ENCODE results near the gene BDH1.
"Not testable (repeated sequence)": the region's sequence is repeated elsewhere in the genome, so short reads cannot be mapped to it uniquely, and the experiment has no call there.

The BDH1 gene

DNA sequence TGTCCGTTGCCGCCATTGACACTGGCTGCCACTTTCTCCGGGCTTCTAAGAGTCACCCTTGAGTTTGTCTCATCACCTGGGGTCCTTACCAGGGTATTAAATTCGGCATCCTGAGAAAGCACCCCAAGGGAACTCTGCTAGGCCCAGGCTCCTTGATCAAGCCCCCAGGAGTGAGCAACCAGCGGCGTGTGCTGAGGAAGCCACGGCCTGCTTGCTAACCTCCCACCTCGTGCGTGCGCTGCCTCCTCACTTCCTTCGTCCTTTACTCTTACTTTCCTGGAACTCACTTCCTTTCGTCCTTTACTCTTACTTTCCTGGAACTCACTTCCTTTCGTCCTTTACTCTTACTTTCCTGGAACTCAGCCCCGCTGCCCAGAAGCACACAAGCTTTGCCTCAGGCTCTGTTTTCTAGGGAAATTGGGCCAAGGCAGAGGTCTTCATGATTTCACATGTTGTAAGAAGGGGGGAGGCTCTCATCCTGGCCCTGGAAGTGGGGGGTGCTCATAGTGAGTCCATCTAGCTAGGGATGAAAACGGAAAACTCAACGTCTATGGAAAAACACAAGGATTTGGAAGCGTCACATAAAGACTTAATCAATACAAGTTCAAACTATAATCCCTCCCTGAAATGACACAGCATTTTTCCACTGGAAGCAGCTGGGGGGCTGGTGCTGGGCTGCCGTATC lies 36.7 kb upstream of the BDH1 start:
- Histone ChIP-seq H3K79me2 (ENCODE audit: insufficient read depth, low read length) (no peaks in the 10 kb centered on the region), H3K4me3 (ENCODE audit: low read depth in 1 of 2, low read length in 2 of 2) (no peak overlapping the region), H4K20me1 (ENCODE audit: insufficient read depth, low read length) (no peaks in the 10 kb centered on the region), H3K27me3 (ENCODE audit: insufficient read depth, low read length, poor library complexity) (no peaks in the 10 kb centered on the region), H3K9me3 (ENCODE audit: insufficient read depth, low read length, severe bottlenecking) (no peaks in the 10 kb centered on the region), H3K4me1 (ENCODE audit: insufficient read depth, low read length) (peaks cover 12% of the 10 kb centered on the region), H3K36me3 (ENCODE audit: insufficient read depth, low read length) (no peaks in the 10 kb centered on the region), H3K27ac (ENCODE audit: low read length) (peak overlapping the region; percentile 54; the same call in 1 of the 2 replicates), H2AFZ (ENCODE audit: low read depth, low read length) (peak overlapping the region; percentile 59), H3K4me2 (ENCODE audit: insufficient read depth, low read length) (no peak overlapping the region), H3K9ac (ENCODE audit: low read depth, low read length) (no peak overlapping the region)
- ATAC-seq (ENCODE audit: insufficient read depth, low read depth) (peak; percentile 85), DNase-seq (peak; percentile 68)
- TF ChIP-seq, protein P1, sequence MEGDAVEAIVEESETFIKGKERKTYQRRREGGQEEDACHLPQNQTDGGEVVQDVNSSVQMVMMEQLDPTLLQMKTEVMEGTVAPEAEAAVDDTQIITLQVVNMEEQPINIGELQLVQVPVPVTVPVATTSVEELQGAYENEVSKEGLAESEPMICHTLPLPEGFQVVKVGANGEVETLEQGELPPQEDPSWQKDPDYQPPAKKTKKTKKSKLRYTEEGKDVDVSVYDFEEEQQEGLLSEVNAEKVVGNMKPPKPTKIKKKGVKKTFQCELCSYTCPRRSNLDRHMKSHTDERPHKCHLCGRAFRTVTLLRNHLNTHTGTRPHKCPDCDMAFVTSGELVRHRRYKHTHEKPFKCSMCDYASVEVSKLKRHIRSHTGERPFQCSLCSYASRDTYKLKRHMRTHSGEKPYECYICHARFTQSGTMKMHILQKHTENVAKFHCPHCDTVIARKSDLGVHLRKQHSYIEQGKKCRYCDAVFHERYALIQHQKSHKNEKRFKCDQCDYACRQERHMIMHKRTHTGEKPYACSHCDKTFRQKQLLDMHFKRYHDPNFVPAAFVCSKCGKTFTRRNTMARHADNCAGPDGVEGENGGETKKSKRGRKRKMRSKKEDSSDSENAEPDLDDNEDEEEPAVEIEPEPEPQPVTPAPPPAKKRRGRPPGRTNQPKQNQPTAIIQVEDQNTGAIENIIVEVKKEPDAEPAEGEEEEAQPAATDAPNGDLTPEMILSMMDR (IDR thresholded peaks at IDR 0.05; ENCODE audit: borderline replicate concordance, extremely low read depth, low read length, poor library complexity, severe bottlenecking) = no peak
- TF ChIP-seq EZH2 (IDR thresholded peaks at IDR 0.05; ENCODE audit: borderline replicate concordance, low read depth, low read length, severe bottlenecking) = no peak

DNA sequence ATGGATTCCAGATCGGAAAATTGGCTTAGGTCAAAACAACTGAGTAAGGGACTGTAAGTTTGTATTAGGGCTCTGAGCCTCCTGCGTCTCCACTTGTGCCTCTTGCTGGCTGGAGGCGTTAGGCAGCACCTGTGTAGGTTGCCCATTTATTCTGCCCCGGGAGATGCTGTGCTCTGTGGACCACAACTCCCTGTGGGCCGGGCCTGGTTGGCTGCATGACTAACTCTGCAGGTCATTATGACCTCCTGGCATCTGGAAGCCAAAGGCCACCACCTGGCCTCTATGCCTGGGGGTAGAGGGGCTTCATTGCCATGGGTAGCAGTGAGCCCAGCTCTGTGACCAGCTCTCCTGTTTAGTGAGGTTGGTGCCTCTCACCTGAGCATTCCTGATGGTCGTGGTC lies 36.0 kb upstream of the BDH1 start:
- no peak for TF ChIP-seq EZH2 (IDR thresholded peaks at IDR 0.05; ENCODE audit: borderline replicate concordance, low read depth, low read length, severe bottlenecking)
- 0 out of 3 replicates have a peak, but pooled peaks have one; percentile 5 for ATAC-seq (ENCODE audit: insufficient read depth, low read depth)
- no peak overlapping the region for H3K9ac ChIP-seq (ENCODE audit: low read depth, low read length)
- no peaks in the 10 kb centered on the region for H3K36me3 ChIP-seq (ENCODE audit: insufficient read depth, low read length)
- no peaks in the 10 kb centered on the region for H3K79me2 ChIP-seq (ENCODE audit: insufficient read depth, low read length)
- no peak overlapping the region for H2AFZ ChIP-seq (ENCODE audit: low read depth, low read length)
- no peaks in the 10 kb centered on the region for H3K27me3 ChIP-seq (ENCODE audit: insufficient read depth, low read length, poor library complexity)
- peaks cover 12% of the 10 kb centered on the region for H3K4me1 ChIP-seq (ENCODE audit: insufficient read depth, low read length)
- no peak overlapping the region for H3K4me2 ChIP-seq (ENCODE audit: insufficient read depth, low read length)
- H3K9me3 ChIP-seq (ENCODE audit: insufficient read depth, low read length, severe bottlenecking) = no peaks in the 10 kb centered on the region
- DNase-seq = no peak
- H3K4me3 ChIP-seq (ENCODE audit: low read depth in 1 of 2, low read length in 2 of 2) = no peak overlapping the region
- H4K20me1 ChIP-seq (ENCODE audit: insufficient read depth, low read length) = no peaks in the 10 kb centered on the region
- H3K27ac ChIP-seq (ENCODE audit: low read length) = no peak overlapping the region

- no peak for ATAC-seq (ENCODE audit: insufficient read depth, low read depth)
- no peak for DNase-seq
- no peaks in the 10 kb centered on the region for H3K79me2 ChIP-seq (ENCODE audit: insufficient read depth, low read length)
- H3K9ac ChIP-seq (ENCODE audit: low read depth, low read length) = no peak overlapping the region
- H3K36me3 ChIP-seq (ENCODE audit: insufficient read depth, low read length) = no peaks in the 10 kb centered on the region
- H3K9me3 ChIP-seq (ENCODE audit: insufficient read depth, low read length, severe bottlenecking) = no peaks in the 10 kb centered on the region
- H3K27me3 ChIP-seq (ENCODE audit: insufficient read depth, low read length, poor library complexity) = no peaks in the 10 kb centered on the region
- no peaks in the 10 kb centered on the region for H4K20me1 ChIP-seq (ENCODE audit: insufficient read depth, low read length)
- H3K4me3 ChIP-seq (ENCODE audit: low read depth in 1 of 2, low read length in 2 of 2) = no peak overlapping the region
- TF ChIP-seq, protein P1 (IDR thresholded peaks at IDR 0.05; ENCODE audit: borderline replicate concordance, extremely low read depth, low read length, poor library complexity, severe bottlenecking) = no peak
- TF ChIP-seq EZH2 (IDR thresholded peaks at IDR 0.05; ENCODE audit: borderline replicate concordance, low read depth, low read length, severe bottlenecking) = no peak
- no peak overlapping the region for H3K27ac ChIP-seq (ENCODE audit: low read length)
- peaks cover 12% of the 10 kb centered on the region for H3K4me1 ChIP-seq (ENCODE audit: insufficient read depth, low read length)
- no peak overlapping the region for H2AFZ ChIP-seq (ENCODE audit: low read depth, low read length)
- H3K4me2 ChIP-seq (ENCODE audit: insufficient read depth, low read length) = no peak overlapping the region
These were observed 34.7 kb upstream of the BDH1 start for GRCh38 chr3:197590313-197590962.

- no peak for TF ChIP-seq EZH2 (IDR thresholded peaks at IDR 0.05; ENCODE audit: borderline replicate concordance, low read depth, low read length, severe bottlenecking)
- H3K27ac ChIP-seq (ENCODE audit: low read length) = no peak overlapping the region
- no peak overlapping the region for H3K4me2 ChIP-seq (ENCODE audit: insufficient read depth, low read length)
- no peaks in the 10 kb centered on the region for H3K79me2 ChIP-seq (ENCODE audit: insufficient read depth, low read length)
- no peak overlapping the region for H3K4me3 ChIP-seq (ENCODE audit: low read depth in 1 of 2, low read length in 2 of 2)
- H4K20me1 ChIP-seq (ENCODE audit: insufficient read depth, low read length) = no peaks in the 10 kb centered on the region
- H3K9ac ChIP-seq (ENCODE audit: low read depth, low read length) = no peak overlapping the region
- H3K27me3 ChIP-seq (ENCODE audit: insufficient read depth, low read length, poor library complexity) = no peaks in the 10 kb centered on the region
- peaks cover 12% of the 10 kb centered on the region for H3K4me1 ChIP-seq (ENCODE audit: insufficient read depth, low read length)
- DNase-seq (no peak), ATAC-seq (ENCODE audit: insufficient read depth, low read depth) (no peak)
- H2AFZ ChIP-seq (ENCODE audit: low read depth, low read length) = no peak overlapping the region
- no peaks in the 10 kb centered on the region for H3K36me3 ChIP-seq (ENCODE audit: insufficient read depth, low read length)
- no peaks in the 10 kb centered on the region for H3K9me3 ChIP-seq (ENCODE audit: insufficient read depth, low read length, severe bottlenecking)
These were observed 33.8 kb upstream of the BDH1 start for GRCh38 chr3:197589545-197589944.

DNA sequence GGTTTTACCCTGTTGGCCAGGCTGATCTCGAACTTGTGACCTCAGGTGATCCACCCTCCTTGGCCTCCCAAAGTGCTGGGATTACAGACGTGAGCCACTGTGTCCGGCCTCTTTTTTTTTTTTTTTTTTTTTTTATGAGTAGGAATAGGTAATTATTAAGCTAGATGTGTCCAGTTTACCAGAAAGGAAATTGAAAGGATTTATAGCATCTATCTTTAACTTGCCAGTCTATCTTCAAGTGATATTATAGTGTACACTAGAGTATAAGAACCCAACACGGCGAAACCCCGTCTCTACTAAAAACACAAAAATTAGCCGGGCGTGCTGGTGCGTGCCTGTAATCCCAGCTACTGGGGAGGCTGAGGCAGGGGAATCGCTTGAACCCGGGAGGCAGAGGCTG lies 31.0 kb upstream of the BDH1 start:
- not testable (repeated sequence) for H3K36me3 ChIP-seq (ENCODE audit: insufficient read depth, low read length); H3K4me2 ChIP-seq (ENCODE audit: insufficient read depth, low read length); H3K79me2 ChIP-seq (ENCODE audit: insufficient read depth, low read length); H3K9me3 ChIP-seq (ENCODE audit: insufficient read depth, low read length, severe bottlenecking); H3K4me1 ChIP-seq (ENCODE audit: insufficient read depth, low read length); ATAC-seq (ENCODE audit: insufficient read depth, low read depth); H4K20me1 ChIP-seq (ENCODE audit: insufficient read depth, low read length); H2AFZ ChIP-seq (ENCODE audit: low read depth, low read length); DNase-seq; H3K27ac ChIP-seq (ENCODE audit: low read length); H3K27me3 ChIP-seq (ENCODE audit: insufficient read depth, low read length, poor library complexity); H3K9ac ChIP-seq (ENCODE audit: low read depth, low read length); H3K4me3 ChIP-seq (ENCODE audit: low read depth in 1 of 2, low read length in 2 of 2)

Measured in DND-41 (cell line).